Right lobe of liver (tissue), 6 donors: ENCODE results near the gene PSMD13. TPM values are rescaled to one million over a fixed set of nuclear protein-coding genes. Genes with fewer than 3 reads are reported as not detected.

Experiments used
- ATAC-seq, 4 donors: fragments of 200-7000 bp; cut with Tn5 transposase; one replicate each; pipeline ENCODE4 v1.9.1; 2020; ENCODE audit warnings: mild to moderate bottlenecking in 4 of 4, moderate library complexity in 4 of 4
- DNase-seq, 3 donors: peaks; one replicate each; pipeline ENCODE4 v3.0.0-alpha.2; 2020
- H3K27ac ChIP-seq, 3 donors: fragments of 200-600 bp; one replicate each; pipeline ENCODE4 v1.8.0; 2022
- H3K27me3 ChIP-seq, 2 donors: fragments of 200-600 bp; one replicate each; pipeline ENCODE4 v1.8.0; 2022
- H3K36me3 ChIP-seq, 4 donors: fragments of 200-600 bp; sonication (generic) in 1 of 4; one replicate each; pipeline versions ENCODE4 v1.5.1 to v1.8.0; 2017 to 2022; ENCODE audit warnings: control low read depth in 1 of 4
- H3K4me1 ChIP-seq, 4 donors: fragments of 200-600 bp; sonication (generic) in 1 of 4; one replicate each; pipeline versions ENCODE4 v1.5.1 to v1.8.0; 2017 to 2022; ENCODE audit warnings: control low read depth in 1 of 4
- H3K4me3 ChIP-seq, 3 donors: fragments of 200-600 bp; one replicate each; pipeline ENCODE4 v1.8.0; 2022
- H3K9me3 ChIP-seq, 4 donors: fragments of 200-600 bp; sonication (generic) in 1 of 4; one replicate each; pipeline versions ENCODE4 v1.5.1 to v1.8.0; 2017 to 2022; ENCODE audit warnings: control low read depth in 1 of 4
- CTCF ChIP-seq, 4 donors: fragments of 200-600 bp in 3 of 4; fragments of 450-650 bp in 1 of 4; IDR thresholded peaks; one replicate each; pipeline versions ENCODE4 v1.5.1 to v1.8.0; 2016 to 2022; ENCODE audit warnings: antibody characterized with exemption in 4 of 4, mild to moderate bottlenecking in 2 of 4
- POLR2A ChIP-seq: fragments of 450-650 bp; IDR thresholded peaks from one replicate; pipeline ENCODE4 v1.6.1; 2017; ENCODE audit warnings: antibody characterized with exemption, mild to moderate bottlenecking
- WGBS: methylation state at CpG from one replicate; pipeline ENCODE4 v1.1.6; 2018; ENCODE audit warnings: low coverage, low lambda C conversion rate; ENCODE audit not compliant: insufficient coverage; ENCODE audit errors: missing lambda C conversion rate; 5-methylcytosine and 5-hydroxymethylcytosine counted together
- intact Hi-C, 2 donors: fragments of 100-400 bp; cut with DNase I; formaldehyde crosslinking; loops; one replicate each; pipeline versions ENCODE4 v1.11.2 to v1.14.1; 2022
- total RNA-seq, 6 experiments: library from RNA; depleted of rRNA in 2 of 6; stranded (reverse); fragments of >200 nt in 2 of 6; fragmentation: NEBNext Ultra II Directional in 3 of 6; extraction: Animal tissue kit (Norgen Biotek cat#: 25700) in 3 of 6; gene quantifications; one replicate each; pipeline versions ENCODE4 v1.1.0 to v1.2.4, GENCODE V29; 2016 to 2023
- donor health status: DM: no; HTN: yes; CAD: no.
- donor health status: DM: no; HTN: no; CAD: no.
- donor health status: DM: no; HTN: no; CAD: no.
- donor health status: DM: no; HTN: yes; CAD: no.
- donor health status: DM: no; HTN: yes; CAD: no.

Gene PSMD13
- total RNA-seq, 6 experiments from 2014 or later = 46.1 to 71.5 (median 48.7) TPM

DNA sequence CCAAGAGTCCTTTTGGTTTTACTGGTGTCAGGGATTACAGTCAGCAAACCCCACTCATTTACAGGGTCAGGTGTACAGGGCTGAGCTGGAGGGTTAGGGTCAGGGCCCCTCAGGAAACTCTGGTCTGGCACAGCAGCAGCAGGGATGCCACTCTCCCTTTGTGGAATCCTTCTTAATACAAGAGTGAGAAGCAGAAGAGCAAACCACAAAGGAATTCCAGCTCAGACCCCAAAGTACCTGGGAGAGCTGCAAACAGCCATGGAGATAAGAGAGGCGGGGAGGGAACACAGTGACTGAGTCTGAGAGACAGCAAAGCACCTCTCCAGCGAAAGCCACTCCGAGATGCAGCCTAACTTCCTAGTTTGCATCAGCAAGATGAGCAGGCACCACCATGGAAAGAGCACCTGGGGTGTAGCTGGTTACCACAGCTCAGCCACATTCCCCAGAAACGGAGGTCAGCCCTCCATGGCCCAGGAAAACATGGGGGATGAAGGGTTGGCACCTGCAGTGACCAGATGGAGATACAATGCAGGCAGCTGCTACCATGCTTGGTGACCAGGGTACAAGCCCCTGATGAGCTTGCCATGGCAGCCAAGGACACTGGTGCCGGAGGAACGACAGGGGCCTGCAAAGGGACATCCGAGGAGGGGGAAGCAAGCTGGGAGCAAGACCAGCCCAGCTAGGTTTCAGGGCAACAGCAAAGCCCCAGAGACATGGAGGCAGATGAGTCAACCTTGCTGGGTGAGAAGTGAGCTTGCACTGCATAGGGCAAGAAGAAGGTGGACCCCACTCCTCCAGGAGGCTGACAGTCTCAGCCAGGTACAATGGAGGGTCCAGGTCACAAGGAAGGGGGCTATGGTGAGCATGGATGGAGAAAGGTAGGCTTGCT is 33.5 kb upstream of the PSMD13 start:
- Histone ChIP-seq H3K4me1 (peaks cover 0 to 14% (median 8%) of the 10 kb centered on the region in 4 donors), H3K27ac (no peak overlapping the region), H3K27me3 (no peaks in the 10 kb centered on the region), H3K36me3 (peaks cover 0 to 17% (median 4%) of the 10 kb centered on the region in 4 donors), H3K9me3 (no peaks in the 10 kb centered on the region), H3K4me3 (no peak overlapping the region)
- WGBS = 87% methylated on average over 3 of the region's 7 CpGs
- intact Hi-C loops = loop anchor here in 1 of 2 donors (5.0 kb wide), 1 partner anchor 44 kb away; no protein-coding TSS in a partner anchor
- TF ChIP-seq POLR2A (no peak), CTCF (IDR thresholded peaks at IDR 0.05) (no peak)
- DNase-seq (peak in 1 of 3 donors; percentile 42), ATAC-seq (no peak)

- no peak overlapping the region for H3K27ac ChIP-seq
- ATAC-seq (no peak), DNase-seq (no peak)
- WGBS = 79% methylated on average over 2 of the region's 4 CpGs
- no peaks in the 10 kb centered on the region for H3K27me3 ChIP-seq
- no peak overlapping the region for H3K4me3 ChIP-seq
- TF ChIP-seq CTCF (IDR thresholded peaks at IDR 0.05) = no peak
- no peak for TF ChIP-seq POLR2A
- peaks cover 0 to 17% (median 4%) of the 10 kb centered on the region in 4 donors for H3K36me3 ChIP-seq
- intact Hi-C loops = loop anchor here in 1 of 2 donors (5.0 kb wide), 1 partner anchor 43 kb away; no protein-coding TSS in a partner anchor
- peaks cover 0 to 14% (median 8%) of the 10 kb centered on the region in 4 donors for H3K4me1 ChIP-seq
- no peaks in the 10 kb centered on the region for H3K9me3 ChIP-seq
Measured at GRCh38 chr11:203945-204586, 32.7 kb upstream of the PSMD13 start.

- Histone ChIP-seq H3K4me3 (no peak overlapping the region), H3K27me3 (no peaks in the 10 kb centered on the region), H3K9me3 (no peaks in the 10 kb centered on the region), H3K36me3 (peaks cover 0 to 17% (median 4%) of the 10 kb centered on the region in 4 donors), H3K27ac (no peak overlapping the region), H3K4me1 (peaks cover 0 to 20% (median 10%) of the 10 kb centered on the region in 4 donors)
- TF ChIP-seq POLR2A (no peak), CTCF (IDR thresholded peaks at IDR 0.05) (no peak)
- WGBS = 76% methylated on average over 5 of the region's 12 CpGs
- intact Hi-C loops = loop anchor here in 1 of 2 donors (5.0 kb wide), 1 partner anchor 43 kb away; no protein-coding TSS in a partner anchor
- DNase-seq (peak in 1 of 3 donors; percentile 45), ATAC-seq (no peak)
Measured at GRCh38 chr11:204587-205109, 32.1 kb upstream of the PSMD13 start.

- no peaks in the 10 kb centered on the region for H3K27me3 ChIP-seq
- no peaks in the 10 kb centered on the region for H3K9me3 ChIP-seq
- peak overlapping the region in 2 of 3 donors; percentile 95 to 99 for H3K4me3 ChIP-seq
- no peak for ATAC-seq
- WGBS = 84% methylated on average over 4 of the region's 16 CpGs
- H3K4me1 ChIP-seq = peaks cover 0 to 25% (median 13%) of the 10 kb centered on the region in 4 donors
- peak in 1 of 3 donors; percentile 30 for DNase-seq
- intact Hi-C loops = no loop called here
- H3K36me3 ChIP-seq = peaks cover 0 to 25% (median 4%) of the 10 kb centered on the region in 4 donors
- H3K27ac ChIP-seq = no peak overlapping the region
- TF ChIP-seq CTCF (IDR thresholded peaks at IDR 0.05) (no peak), POLR2A (no peak)
Measured at GRCh38 chr11:205221-206001, 31.4 kb upstream of the PSMD13 start.
